ENCODE data around the gene DYNLL2.
"Not testable (repeated sequence)": the region's sequence is repeated elsewhere in the genome, so short reads cannot be mapped to it uniquely, and the experiment has no call there.

DYNLL2 gene

DNA sequence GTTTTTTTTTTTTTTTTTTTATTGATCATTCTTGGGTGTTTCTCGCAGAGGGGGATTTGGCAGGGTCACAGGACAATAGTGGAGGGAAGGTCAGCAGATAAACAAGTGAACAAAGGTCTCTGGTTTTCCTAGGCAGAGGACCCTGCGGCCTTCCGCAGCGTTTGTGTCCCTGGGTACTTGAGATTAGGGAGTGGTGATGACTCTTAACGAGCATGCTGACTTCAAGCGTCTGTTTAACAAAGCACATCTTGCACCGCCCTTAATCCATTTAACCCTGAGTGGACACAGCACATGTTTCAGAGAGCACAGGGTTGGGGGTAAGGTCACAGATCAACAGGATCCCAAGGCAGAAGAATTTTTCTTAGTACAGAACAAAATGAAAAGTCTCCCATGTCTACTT is 10.0 kb upstream of the DYNLL2 start:
- DNase-seq, result not testable (repeated sequence)

DNA sequence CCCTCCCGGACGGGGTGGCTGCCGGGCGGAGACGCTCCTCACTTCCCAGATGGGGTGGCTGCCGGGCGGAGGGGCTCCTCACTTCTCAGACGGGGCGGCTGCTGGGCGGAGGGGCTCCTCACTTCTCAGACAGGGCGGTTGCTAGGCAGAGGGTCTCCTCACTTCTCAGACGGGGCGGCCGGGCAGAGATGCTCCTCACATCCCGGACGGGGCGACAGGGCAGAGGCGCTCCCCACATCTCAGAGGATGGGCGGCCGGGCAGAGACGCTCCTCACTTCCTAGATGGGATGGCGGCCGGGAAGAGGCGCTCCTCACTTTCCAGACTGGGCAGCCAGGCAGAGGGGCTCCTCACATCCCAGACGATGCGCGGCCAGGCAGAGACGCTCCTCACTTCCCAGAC is 8.8 kb upstream of the DYNLL2 start:
- DNase-seq, result not testable (repeated sequence)

DNA sequence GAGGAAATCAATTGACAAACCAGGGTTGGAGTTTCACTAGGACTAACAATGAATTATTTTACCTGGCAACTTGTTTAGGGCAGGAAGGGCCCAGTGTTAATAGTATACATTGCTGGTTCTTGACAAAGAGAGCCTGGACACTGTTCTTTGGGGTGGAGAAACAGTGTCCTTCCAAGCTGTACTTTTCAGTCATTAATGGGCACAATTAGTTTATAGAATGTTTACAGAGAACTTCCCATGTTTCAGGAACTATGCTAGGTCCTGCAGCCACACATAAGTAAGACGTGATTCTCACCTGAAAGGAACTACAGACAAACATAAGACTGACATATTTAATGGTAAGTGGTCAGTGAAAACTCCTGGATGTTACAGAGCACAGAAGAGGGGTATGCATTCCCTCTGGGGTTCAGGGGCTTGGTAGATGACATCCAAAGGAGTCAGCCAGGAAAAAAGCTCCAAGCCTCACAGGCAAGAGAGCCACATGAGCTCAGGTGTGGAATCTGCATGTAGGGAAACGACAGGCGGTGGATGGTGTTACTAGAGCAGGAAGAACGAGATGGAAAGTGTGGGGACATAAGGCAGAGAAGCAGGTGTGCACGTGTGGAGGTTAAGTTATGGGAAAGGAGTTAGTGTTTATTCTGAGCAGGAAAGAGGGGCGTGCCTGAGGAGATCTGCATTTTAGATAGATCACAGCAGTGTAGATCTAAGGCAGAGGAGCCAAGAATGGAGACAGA is 3.8 kb upstream of the DYNLL2 start:
- DNase-seq, result no peak

DNA sequence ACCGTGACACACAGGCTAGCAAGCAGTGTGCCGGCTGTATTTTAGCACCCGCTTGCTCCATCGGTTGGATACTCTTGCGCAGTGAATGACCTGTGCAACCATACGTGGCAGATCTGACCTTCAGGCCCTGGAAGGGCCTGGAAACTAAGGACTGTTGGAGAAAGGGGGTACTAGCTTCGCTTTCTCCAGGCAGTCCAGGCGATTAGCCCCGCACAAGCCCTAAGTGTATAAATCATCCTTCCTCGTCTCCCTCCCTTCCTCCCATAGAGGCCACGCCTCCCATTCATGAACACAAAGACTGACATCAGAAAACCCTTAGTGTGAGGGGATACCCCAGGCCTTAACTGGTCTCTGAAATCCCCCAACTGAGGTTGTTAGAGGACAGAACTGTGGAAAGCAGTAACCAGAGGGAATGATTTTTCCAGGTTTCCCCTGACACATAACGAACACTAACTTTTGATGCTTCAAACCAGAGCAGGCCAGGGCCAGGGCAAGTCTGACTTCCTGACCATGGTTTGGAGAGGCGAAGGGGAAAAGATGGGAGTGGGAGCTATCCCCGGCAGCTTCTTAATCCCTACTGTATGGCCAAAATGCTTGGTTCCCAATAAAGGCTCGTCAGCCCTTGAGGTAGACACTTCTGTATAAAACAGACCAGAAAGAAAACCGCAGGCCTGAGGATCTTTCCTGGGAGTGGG is 1.4 kb upstream of the DYNLL2 start:
- DNase-seq, result no peak

DNA sequence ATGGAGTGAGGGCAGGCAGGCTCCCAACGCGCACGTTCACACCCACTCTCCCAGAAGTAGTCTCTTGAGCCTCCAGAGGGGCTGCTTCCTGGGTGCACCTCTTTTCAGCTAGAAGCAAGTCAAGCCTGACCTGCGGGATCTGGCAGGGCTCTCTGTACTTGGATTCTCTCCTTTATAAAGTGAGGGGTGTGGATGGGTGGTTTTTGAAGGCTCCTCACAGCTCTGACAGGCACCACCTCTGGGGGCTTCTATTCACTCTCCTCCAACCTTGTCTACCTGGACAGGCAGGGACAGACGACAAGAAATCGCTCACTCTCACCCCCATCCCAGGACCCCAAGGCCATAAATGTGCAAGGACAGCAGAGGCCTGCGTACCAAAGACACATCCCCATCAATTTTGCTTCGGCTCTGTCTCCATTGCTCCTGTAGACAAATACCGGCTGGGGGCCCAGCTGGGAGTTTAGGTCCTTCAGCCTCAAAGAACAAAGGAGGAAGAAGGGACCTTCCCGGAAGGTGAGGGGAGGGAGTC is 814 bp upstream of the DYNLL2 start:
- DNase-seq, result no peak

DNA sequence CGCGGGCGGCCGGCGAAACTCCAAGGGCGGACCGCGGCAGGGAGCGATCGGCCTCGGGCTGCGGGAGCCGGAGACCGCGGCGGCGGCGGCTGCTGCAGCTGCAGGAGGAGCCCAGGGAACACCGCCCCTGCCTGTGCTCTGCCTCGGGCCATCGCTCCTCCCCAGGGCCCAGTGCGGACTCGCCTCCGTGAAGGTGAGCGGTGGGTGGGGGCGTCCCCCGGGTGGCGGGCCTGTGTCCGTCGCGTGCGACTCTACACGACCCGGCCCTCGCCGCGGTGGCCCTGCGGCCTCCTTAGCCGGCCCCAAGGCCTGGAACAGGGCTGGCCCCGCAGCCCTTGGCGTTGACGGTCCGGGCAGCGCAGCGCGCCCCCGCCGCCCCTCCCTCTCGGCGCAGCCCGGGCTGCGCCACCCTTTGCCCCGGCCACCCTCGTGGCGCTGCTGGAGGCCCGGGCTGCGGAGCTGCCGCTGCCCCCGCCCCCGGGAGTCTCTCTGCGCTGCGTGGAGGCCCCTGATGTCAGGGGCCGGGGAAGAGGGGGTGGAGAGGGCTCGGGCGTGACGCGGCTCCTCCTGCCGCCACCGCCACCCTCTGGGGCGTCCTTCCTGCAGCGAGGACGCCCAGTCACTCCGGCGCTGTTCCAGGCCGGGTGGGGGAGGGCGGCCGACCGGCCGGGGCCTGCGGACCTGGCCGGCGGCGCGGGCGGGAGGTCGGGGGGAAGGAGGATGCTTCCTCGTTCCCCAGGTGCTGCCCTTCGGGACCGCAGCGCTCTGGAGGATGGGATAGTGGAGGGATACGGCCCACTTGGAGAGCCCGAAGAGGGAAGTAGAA is 485 bp downstream of the DYNLL2 start:
- peak; percentile 39 to 76 (median 61) for DNase-seq

DNA sequence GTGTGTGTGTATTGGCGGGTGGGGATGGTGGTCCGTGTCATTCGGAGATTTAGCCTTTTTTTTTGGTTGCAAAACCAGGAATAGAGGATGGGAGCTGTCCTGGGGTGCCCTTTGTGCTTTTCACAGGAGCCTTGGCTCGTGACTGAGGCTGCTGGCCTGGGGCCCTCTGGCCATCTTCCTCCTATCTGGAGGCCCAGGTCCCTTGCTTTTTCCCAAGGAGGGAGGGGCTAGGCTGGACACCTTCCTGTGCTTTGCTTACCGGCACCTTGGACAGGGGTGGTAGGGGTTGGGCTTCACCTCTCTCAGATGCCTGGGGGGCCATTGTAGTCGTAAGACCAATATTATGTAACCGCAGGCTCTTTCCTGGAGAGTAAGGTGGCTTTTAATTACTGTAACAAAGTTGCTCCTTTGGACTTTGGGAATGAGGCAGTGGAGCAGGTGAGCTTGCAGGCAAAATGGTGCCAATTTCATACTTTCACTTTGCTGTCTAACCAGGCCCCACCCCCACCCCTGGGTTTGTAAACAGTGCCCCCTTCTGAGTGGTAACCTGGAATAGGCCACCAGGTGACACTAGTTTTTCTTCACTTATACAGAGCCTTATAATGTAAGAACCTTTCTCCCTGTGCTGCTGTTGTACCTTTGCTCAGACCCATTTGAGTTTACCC is 1.2 kb downstream of the DYNLL2 start:
- DNase-seq, result peak; percentile 22 to 70 (median 48)

DNA sequence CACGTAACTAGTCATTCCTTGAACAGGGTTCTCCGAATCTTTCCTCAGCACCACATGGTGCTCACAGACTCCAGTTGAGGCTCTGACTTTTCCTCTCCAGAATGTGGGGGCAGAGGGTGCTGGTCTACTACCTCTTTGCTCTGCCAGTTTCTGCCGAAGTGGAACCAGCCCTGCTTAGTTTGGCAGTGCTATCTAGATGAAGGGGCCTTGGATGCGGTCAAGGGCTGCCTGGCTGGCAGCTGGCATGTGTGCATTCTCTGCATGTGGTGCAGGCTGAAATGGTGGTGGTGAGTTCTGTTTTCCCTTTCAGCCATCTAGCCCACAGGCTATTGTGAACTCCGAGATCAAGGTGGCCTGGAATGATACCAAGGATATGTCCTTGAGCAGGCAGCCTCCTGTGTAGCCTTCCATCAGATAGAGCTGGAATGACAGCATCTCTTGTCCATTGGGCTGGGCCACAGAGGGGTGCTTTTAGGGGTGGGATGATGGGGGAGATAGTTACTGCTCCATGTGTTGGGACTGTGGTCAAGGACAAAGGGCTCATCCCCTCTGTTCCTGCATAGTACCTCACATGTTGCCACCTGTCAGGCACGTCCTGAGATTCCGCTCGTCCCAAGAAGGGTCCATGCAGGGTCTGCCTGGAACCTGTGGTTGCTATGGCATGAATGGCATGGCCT is 2.0 kb downstream of the DYNLL2 start:
- DNase-seq, result no peak

DNA sequence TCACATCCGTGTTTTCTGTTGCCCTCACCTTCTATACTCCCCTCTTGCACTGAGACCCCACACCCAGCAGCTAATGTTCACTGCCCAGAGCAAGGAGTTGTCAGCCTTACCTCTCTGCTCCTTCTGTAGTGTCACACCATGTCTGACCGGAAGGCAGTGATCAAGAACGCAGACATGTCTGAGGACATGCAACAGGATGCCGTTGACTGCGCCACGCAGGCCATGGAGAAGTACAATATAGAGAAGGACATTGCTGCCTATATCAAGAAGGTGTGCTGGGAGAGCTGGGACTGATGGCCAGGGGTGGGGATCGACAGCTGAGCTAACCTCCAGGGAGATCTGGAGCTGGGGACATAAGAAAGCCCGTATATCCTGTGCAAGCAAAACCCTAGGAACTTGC is 3.7 kb downstream of the DYNLL2 start:
- DNase-seq, result no peak

DNA sequence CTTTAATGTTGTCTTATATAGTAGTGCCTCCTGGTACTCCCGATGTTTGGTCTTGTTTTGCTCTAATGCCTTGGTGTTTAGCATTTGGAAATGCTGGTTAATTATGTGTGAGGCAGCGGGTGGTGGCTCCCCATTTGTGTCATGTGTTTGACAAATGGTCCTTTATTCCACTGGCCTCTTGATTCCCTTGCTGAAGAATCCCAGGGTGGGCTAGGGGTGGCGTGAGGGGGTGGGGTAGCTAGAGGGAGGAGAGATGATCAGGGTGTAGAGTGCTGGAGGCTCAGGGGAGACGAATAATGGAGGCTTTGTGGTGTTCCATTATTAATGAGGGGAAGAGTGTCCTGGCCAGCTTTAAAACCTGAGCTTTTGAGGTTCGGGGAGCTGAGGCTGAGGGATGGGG is 5.4 kb downstream of the DYNLL2 start:
- DNase-seq, result no peak

DNA sequence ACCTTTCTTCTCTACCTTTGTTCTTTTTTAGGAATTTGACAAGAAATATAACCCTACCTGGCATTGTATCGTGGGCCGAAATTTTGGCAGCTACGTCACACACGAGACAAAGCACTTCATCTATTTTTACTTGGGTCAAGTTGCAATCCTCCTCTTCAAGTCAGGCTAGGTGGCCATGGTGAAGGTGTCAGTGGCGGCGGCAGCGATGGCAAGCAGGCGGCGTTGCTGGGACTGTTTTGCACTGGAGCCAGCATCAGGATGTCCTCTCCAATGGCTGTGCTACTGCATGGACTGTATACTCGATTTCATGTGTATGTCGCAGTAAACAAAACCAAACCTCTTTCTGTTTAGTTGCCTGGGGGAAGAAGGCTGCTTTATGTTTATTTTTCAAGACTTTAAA is 5.9 kb downstream of the DYNLL2 start:
- DNase-seq, result no peak

DNA sequence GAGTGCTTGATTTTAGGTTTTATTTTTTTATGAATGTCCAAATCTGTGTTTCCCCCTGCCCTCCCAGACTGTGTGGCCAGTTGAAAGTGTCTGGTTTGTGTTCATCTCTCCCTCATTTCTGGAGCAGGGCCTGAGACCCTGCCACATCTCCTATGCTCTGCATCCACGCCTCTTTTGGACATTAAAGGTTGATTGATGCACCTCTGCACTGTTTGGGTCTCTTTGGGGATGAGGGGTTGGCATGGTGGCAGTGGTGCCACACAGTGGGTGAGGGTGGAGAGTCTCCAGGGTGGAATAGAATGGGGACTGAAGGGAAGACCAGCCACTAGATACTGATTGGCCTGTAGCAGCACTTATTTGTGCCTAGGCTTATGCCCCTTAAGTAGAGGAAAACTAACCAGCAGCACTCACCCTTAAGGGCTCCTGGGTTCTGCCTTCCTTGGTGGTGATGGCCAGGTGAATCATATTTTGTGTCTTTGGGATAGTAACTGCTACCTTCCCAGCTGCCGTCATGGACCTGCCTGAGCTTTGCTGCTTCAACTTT is 7.9 kb downstream of the DYNLL2 start:
- no peak for DNase-seq

DNA sequence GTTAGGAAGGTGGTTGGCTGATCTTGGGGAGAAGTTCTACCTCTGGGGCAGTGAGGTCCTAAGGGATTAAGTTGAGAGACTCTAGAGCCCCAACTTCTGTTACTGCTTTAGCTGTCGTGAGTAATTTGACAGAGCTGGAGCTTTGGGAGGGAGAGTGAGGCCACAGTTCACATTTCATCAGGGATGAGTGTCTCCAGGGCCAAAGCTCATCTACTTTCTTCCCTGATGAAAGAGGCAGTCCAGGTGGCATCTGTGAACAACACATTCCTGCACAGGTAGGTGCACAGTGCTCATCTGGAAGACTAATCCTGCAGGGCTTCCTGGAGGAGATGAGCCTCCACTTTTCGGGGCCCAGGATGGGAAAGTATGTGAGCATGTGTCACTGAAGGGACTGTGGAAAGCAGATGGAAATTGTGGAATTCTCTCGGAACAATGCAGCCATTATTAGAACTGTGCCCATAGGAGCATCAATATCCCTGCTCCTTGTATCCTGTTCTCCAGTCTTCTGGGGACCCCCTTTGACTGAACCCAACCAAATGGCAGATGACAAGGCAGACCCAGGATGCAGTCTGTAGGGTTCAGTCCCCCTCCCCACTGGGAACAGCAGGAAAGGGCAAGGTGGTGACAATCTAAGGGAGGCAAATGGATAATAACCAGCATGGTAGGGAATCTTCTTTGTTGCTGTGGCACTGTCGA is 9.0 kb downstream of the DYNLL2 start:
- no peak for DNase-seq

DNA sequence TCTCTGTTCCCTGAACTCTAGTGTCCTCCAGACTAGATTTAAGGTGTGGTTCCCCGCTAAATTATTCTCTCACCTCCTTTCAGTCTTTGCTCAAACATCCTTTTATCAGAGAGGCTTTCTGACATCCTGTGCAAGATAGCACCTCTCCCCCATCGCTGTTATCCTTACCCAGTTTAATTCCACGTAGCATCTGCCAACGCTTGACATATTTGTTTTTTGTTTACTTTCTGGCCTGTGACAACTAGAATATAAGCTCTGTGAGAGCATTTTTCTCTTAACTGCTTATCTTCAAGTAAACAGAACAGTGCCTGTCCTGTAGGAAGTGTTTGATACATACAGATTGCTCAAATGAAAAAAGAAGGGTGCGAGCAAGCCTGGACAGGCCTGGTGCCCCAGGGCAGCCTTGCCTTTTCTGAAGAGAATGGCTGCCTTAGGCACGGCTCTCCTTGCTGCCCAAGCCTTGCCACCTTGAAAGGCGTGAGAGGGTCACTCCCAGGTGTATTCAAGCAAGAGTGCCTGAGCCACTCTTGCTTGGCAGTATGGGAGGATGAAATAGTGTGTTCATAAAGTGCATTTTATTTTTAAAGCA is 9.7 kb downstream of the DYNLL2 start:
- DNase-seq, result no peak

DNA sequence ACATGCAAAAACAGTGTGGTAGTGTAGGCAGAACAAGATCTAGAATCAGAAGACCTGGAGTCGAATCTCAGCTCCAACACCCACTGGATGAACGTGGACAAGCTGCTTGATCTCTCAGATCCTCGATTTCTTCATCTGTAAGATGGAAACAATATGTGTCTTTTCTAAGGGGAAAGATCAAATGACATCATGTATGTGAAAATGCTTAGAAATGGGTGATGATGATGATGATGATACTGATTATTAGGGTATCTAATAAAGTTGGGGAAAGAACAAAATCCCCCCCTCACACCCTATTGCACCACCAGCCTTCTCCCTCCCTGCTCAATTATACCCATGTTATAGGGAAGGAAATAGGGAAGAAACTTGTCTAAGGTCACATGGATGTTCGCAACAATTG is 10.9 kb downstream of the DYNLL2 start:
- no peak for DNase-seq

DNA sequence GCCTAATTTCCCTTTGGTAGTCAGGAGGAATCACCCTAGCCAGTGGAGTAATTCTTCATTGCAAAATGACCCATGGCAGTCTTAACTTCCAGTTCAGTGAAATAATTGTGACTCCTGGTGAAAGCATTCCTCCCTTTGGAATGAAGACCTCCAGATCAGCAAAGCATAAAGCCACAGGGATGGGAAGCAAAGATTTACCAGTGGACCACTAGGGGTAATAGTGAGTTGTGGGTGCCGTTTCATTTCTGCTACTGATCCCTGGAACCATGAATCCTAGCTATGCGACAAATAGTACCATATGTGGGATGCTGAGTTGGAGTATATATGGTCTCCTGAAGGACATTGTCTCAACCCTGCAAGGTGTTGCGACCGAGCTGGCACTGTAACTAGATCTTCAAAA is 13.7 kb downstream of the DYNLL2 start:
- no peak for DNase-seq

DNA sequence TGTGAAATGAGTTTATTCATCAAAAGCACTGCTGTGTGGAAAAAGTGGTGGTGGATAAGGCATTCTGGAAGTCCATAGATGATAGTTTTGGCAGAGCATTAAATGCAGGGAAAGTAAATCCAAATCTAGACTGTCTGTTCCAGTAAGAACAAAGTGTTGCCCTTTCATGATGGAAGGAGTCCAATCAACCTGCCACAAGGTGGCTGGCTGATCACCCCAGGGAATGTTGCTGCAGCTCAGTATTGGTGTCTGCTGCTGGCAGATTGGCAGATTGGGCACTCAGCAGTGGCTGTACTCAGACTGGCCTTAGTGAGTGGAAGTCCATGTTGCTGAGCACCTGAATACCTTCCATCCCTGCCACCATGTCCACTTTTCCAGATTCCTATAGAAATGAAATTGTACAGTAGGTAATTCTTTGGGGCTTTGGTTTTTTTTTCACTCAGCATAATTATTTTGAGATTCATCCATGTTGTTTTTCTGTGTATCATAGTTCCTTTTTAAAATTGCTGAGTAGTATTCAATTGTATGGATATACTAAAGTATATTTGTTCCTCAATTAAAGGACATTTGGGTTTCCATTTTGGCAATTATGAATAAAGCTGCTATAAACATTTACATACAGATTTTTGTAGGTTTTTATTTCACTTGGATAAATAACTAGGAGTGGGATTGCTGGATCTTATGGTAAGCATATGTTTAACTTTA is 14.3 kb downstream of the DYNLL2 start:
- no peak for DNase-seq

DNA sequence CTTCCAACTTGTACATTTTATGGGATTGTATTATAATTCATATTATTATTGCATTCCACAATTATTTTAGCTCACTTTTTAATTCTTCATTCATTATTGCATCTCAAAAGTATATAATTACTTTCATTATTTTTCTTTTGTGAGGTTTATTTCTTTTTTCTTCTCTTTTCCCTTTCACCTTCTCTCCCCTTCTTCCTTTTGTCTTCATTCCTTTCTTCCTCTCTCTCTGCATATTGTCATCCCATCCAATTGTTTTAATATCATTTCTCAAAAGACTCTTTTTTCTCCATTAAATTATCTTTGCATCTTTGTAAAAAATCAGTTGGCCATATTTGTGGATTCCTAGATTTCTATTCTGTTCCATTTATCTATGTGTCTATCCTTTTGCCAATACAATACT is 17.3 kb downstream of the DYNLL2 start:
- no peak for DNase-seq

DNA sequence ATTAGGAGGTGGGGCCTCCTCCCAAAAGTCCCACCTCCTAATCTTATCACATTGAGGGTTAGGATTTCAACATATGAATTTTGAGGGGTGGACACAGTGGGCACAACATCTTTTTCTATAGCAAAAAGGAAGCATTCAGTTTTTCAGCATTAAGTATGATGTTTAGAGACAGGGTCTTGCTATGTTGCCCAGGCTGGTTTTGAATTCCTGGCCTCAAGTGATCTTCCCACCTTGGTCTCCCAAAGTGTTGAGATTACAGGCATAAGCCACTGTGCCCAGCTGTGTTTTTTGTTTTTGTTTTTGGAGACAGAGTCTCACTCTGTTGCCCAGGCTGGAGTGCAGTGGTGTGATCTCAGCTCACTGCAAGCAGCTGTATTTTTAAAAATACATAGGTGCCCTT is 18.7 kb downstream of the DYNLL2 start:
- not testable (repeated sequence) for DNase-seq

DNA sequence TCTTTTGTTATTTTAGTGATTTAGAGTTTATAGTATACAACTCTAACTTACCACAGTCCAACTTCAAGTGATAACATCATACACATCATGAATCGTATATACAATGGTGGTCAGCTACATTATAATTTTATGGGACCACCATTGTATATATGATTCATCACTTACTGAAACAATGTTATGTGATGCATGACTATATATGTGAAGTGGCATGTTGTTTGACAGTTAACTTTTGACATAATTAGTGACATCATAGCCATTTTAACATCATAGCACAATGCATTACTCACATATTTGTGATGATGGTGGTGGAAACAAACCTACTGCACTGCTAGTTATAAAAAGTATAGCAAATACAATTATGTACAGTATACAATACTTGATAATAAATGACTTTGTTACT is 21.9 kb downstream of the DYNLL2 start:
- DNase-seq, result no peak

Data from T-helper 1 cell (primary cell).